Hair follicle dermal papilla cell (primary cell): ENCODE data around the gene PRIM1. TPM values are rescaled to one million over a fixed set of nuclear protein-coding genes. Genes with fewer than 3 reads are reported as not detected.

Experiments
- total RNA-seq: library from RNA; depleted of rRNA; stranded (reverse); fragments of >200 nt; gene quantifications from 2 replicates; pipeline ENCODE4 v1.2.3, GENCODE V29; 2012

Gene PRIM1
- total RNA-seq, result 3.7 and 4.1 TPM in 2 replicates

GRCh38 chr12:56751712-56752598 is at the start of gene PRIM1:
TSS of gene PRIM1 (minus strand) at chr12:56752323. CDS start at chr12:56752298, 25 bp downstream.

GRCh38 chr12:56724972-56725722 is 27.0 kb downstream of the PRIM1 start, which contains the start of gene NACA:
TSS of gene NACA (minus strand) at chr12:56725299. CDS start at chr12:56724521, 778 bp downstream.

GRCh38 chr12:56688129-56688845 is 63.8 kb downstream of the PRIM1 start, which contains the start of gene PTGES3:
TSS of gene PTGES3 (minus strand) at chr12:56688284. CDS start at chr12:56687999, 285 bp downstream.

Other genes with a start within 250 kb of the PRIM1 start
- 25.7 and 26.0 TPM in 2 replicates for gene RBMS2, start 230.5 kb downstream of the PRIM1 start, total RNA-seq
- gene BAZ2A, start 122.0 kb downstream of the PRIM1 start, total RNA-seq, result 55.4 and 65.2 TPM in 2 replicates
- gene ATP5F1B, start 106.3 kb downstream of the PRIM1 start, total RNA-seq, result 321 and 357 TPM in 2 replicates
- 50.5 and 58.8 TPM in 2 replicates for gene PTGES3, start 64.0 kb downstream of the PRIM1 start, total RNA-seq
- gene NACA, start 27.0 kb downstream of the PRIM1 start, total RNA-seq, result 583 and 627 TPM in 2 replicates
- gene HSD17B6, start 11.0 kb upstream of the PRIM1 start, total RNA-seq, result 0.61 and 0.97 TPM in 2 replicates
- not detected in 2 replicates for gene SDR9C7, start 182.1 kb upstream of the PRIM1 start, total RNA-seq
- under 0.01 and 0.12 TPM in 2 replicates for gene RDH16, start 205.3 kb upstream of the PRIM1 start, total RNA-seq